ENCODE results near the gene NUAK2. TPM values are rescaled to one million over a fixed set of nuclear protein-coding genes. Genes with fewer than 3 reads are reported as not detected.
A peak's percentile ranks its signal among the peaks of the same experiment; 100 is the strongest.
"Not testable (repeated sequence)": the region's sequence is repeated elsewhere in the genome, so short reads cannot be mapped to it uniquely, and the experiment has no call there.

Gene NUAK2
- 1 to 10 TPM; 1.7 to 2.0 TPM for total RNA-seq

GRCh38 chr1:205321162-205321958 is at the start of gene NUAK2:
Gene NUAK2 (minus strand): TSS chr1:205321745. CDS start chr1:205321628, 117 bp downstream.
- no peaks in the 10 kb centered on the region for H3K27me3 Mint-ChIP-seq

GRCh38 chr1:205370780-205371179 is 49.2 kb upstream of the NUAK2 start:
- peaks cover 15% of the 10 kb centered on the region for H3K27me3 Mint-ChIP-seq
- no peak overlapping the region for H3K4me3 Mint-ChIP-seq
- DNase-seq: no peak

More at GRCh38 chr1:205321162-205321958, at the start of gene NUAK2:
- Mint-ChIP-seq H3K4me3 (peak within 1 kb of the TSS; percentile 85), H3K4me1 (peaks cover 55% of the 10 kb centered on the region), H3K27ac (peak within 1 kb of the TSS; percentile 88), H3K36me3 (no peaks in the 10 kb centered on the region), H3K9me3 (no peaks in the 10 kb centered on the region)
- DNase-seq: peak; percentile 84

GRCh38 chr1:205369701-205370123 is 48.2 kb upstream of the NUAK2 start:
- Mint-ChIP-seq H3K4me1 (peaks cover 11% of the 10 kb centered on the region), H3K36me3 (no peaks in the 10 kb centered on the region), H3K27ac (no peak overlapping the region)

More at GRCh38 chr1:205370780-205371179, 49.2 kb upstream of the NUAK2 start:
- Mint-ChIP-seq H3K4me1 (peaks cover 11% of the 10 kb centered on the region), H3K27ac (no peak overlapping the region), H3K9me3 (no peaks in the 10 kb centered on the region), H3K36me3 (no peaks in the 10 kb centered on the region)

GRCh38 chr1:205368478-205368877 is 46.9 kb upstream of the NUAK2 start:
- Mint-ChIP-seq H3K36me3 (no peaks in the 10 kb centered on the region), H3K27me3 (peaks cover 14% of the 10 kb centered on the region), H3K4me1 (no peaks in the 10 kb centered on the region), H3K4me3 (no peak overlapping the region), H3K9me3 (no peaks in the 10 kb centered on the region), H3K27ac (no peak overlapping the region)
- DNase-seq: no peak

More at GRCh38 chr1:205369701-205370123, 48.2 kb upstream of the NUAK2 start:
- DNase-seq: no peak
- no peak overlapping the region for H3K4me3 Mint-ChIP-seq
- no peaks in the 10 kb centered on the region for H3K9me3 Mint-ChIP-seq
- H3K27me3 Mint-ChIP-seq: peaks cover 15% of the 10 kb centered on the region

- DNase-seq: no peak
- peaks cover 3% of the 10 kb centered on the region for H3K27me3 Mint-ChIP-seq
- no peaks in the 10 kb centered on the region for H3K4me1 Mint-ChIP-seq
- no peak overlapping the region for H3K4me3 Mint-ChIP-seq
- H3K27ac Mint-ChIP-seq: no peak overlapping the region
- H3K9me3 Mint-ChIP-seq: no peaks in the 10 kb centered on the region
- no peaks in the 10 kb centered on the region for H3K36me3 Mint-ChIP-seq
Measured at GRCh38 chr1:205365945-205366463, 44.5 kb upstream of the NUAK2 start.

GRCh38 chr1:205365086-205365485 is 43.5 kb upstream of the NUAK2 start:
- H3K4me1 Mint-ChIP-seq, H3K4me3 Mint-ChIP-seq, H3K27me3 Mint-ChIP-seq, H3K27ac Mint-ChIP-seq, DNase-seq, H3K9me3 Mint-ChIP-seq, H3K36me3 Mint-ChIP-seq: not testable (repeated sequence)

GRCh38 chr1:205360891-205361290 is 39.3 kb upstream of the NUAK2 start:
- Mint-ChIP-seq H3K4me1 (no peaks in the 10 kb centered on the region), H3K4me3 (no peak overlapping the region), H3K36me3 (no peaks in the 10 kb centered on the region), H3K27ac (no peak overlapping the region), H3K9me3 (no peaks in the 10 kb centered on the region), H3K27me3 (no peaks in the 10 kb centered on the region)
- no peak for DNase-seq

GRCh38 chr1:205359771-205360565 is 38.4 kb upstream of the NUAK2 start:
- Mint-ChIP-seq H3K9me3 (no peaks in the 10 kb centered on the region), H3K4me3 (no peak overlapping the region), H3K27me3 (no peaks in the 10 kb centered on the region), H3K36me3 (no peaks in the 10 kb centered on the region), H3K4me1 (no peaks in the 10 kb centered on the region), H3K27ac (no peak overlapping the region)
- DNase-seq: no peak

- Mint-ChIP-seq H3K4me1 (no peaks in the 10 kb centered on the region), H3K27me3 (peaks cover 3% of the 10 kb centered on the region), H3K4me3 (no peak overlapping the region), H3K9me3 (no peaks in the 10 kb centered on the region), H3K27ac (no peak overlapping the region), H3K36me3 (no peaks in the 10 kb centered on the region)
- no peak for DNase-seq
Measured at GRCh38 chr1:205358579-205358978, 37.0 kb upstream of the NUAK2 start.

GRCh38 chr1:205357567-205357966 is 36.0 kb upstream of the NUAK2 start:
- no peak overlapping the region for H3K4me3 Mint-ChIP-seq
- no peaks in the 10 kb centered on the region for H3K9me3 Mint-ChIP-seq
- H3K27ac Mint-ChIP-seq: no peak overlapping the region
- H3K27me3 Mint-ChIP-seq: peaks cover 3% of the 10 kb centered on the region
- no peak for DNase-seq
- no peaks in the 10 kb centered on the region for H3K36me3 Mint-ChIP-seq
- no peaks in the 10 kb centered on the region for H3K4me1 Mint-ChIP-seq

- Mint-ChIP-seq H3K36me3 (no peaks in the 10 kb centered on the region), H3K9me3 (no peaks in the 10 kb centered on the region), H3K4me3 (no peak within 1 kb of the TSS), H3K27ac (no peak within 1 kb of the TSS), H3K27me3 (peaks cover 3% of the 10 kb centered on the region), H3K4me1 (no peaks in the 10 kb centered on the region)
- DNase-seq: no peak
Measured at GRCh38 chr1:205356440-205357139, 35.0 kb upstream of the NUAK2 start, which contains the start of gene KLHDC8A. Gene KLHDC8A (minus strand): TSS chr1:205356922. CDS start chr1:205343604, 13,318 bp downstream.

GRCh38 chr1:205355075-205355453 is 33.5 kb upstream of the NUAK2 start:
- Mint-ChIP-seq H3K27ac (no peak overlapping the region), H3K36me3 (no peaks in the 10 kb centered on the region), H3K4me1 (no peaks in the 10 kb centered on the region), H3K4me3 (no peak overlapping the region), H3K27me3 (peaks cover 3% of the 10 kb centered on the region), H3K9me3 (no peaks in the 10 kb centered on the region)
- DNase-seq: no peak

GRCh38 chr1:205354259-205355074 is 32.9 kb upstream of the NUAK2 start:
- Mint-ChIP-seq H3K36me3 (no peaks in the 10 kb centered on the region), H3K4me3 (no peak overlapping the region), H3K9me3 (no peaks in the 10 kb centered on the region), H3K27me3 (peaks cover 3% of the 10 kb centered on the region), H3K4me1 (no peaks in the 10 kb centered on the region), H3K27ac (no peak overlapping the region)
- peak; percentile 45 for DNase-seq

- no peak for DNase-seq
- Mint-ChIP-seq H3K4me3 (no peak overlapping the region), H3K9me3 (no peaks in the 10 kb centered on the region), H3K36me3 (no peaks in the 10 kb centered on the region), H3K27ac (no peak overlapping the region), H3K27me3 (peaks cover 3% of the 10 kb centered on the region), H3K4me1 (no peaks in the 10 kb centered on the region)
Measured at GRCh38 chr1:205353612-205354011, 32.1 kb upstream of the NUAK2 start.

All from activated naive CD8-positive, alpha-beta T cell treated with anti-CD3 and anti-CD28 coated beads for 36 hours (primary cell).